ENCODE data around the gene ERP27.

DNA sequence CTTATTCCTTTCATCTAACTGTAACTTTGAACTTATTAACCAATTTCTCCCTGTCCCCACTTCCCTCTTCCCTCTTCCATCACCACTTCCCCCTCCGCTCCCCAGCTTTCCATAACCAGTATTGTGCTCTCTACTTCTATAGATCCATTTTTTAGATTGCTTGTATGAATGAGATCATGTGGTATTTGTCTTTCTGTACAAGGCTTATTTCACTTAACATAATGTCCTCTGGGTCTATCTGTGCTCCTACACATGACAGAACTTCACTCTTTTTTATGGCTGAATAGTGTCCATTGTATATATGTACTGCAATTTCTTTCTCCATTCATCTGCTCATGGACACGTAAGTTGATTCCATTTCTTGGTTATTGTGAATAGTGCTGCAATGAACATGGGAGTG, 14.4 kb downstream of the ERP27 start:
- TF ChIP-seq, protein P1, sequence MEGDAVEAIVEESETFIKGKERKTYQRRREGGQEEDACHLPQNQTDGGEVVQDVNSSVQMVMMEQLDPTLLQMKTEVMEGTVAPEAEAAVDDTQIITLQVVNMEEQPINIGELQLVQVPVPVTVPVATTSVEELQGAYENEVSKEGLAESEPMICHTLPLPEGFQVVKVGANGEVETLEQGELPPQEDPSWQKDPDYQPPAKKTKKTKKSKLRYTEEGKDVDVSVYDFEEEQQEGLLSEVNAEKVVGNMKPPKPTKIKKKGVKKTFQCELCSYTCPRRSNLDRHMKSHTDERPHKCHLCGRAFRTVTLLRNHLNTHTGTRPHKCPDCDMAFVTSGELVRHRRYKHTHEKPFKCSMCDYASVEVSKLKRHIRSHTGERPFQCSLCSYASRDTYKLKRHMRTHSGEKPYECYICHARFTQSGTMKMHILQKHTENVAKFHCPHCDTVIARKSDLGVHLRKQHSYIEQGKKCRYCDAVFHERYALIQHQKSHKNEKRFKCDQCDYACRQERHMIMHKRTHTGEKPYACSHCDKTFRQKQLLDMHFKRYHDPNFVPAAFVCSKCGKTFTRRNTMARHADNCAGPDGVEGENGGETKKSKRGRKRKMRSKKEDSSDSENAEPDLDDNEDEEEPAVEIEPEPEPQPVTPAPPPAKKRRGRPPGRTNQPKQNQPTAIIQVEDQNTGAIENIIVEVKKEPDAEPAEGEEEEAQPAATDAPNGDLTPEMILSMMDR (IDR thresholded peaks at IDR 0.05), result no peak
- TF ChIP-seq EZH2phosphoT487 (IDR thresholded peaks at IDR 0.05) (no peak), EZH2 (IDR thresholded peaks at IDR 0.05) (no peak)

Measured in neural progenitor cell (in vitro differentiated cells).